Heart right ventricle (tissue), 16 donors: ENCODE data around the gene IRS2. TPM values are rescaled to one million over a fixed set of nuclear protein-coding genes. Genes with fewer than 3 reads are reported as not detected.

Experiments used
- ATAC-seq, 8 donors: fragments of 200-7000 bp; cut with Tn5 transposase; one replicate each; pipeline ENCODE4 v1.9.1; 2020; ENCODE audit warnings: mild to moderate bottlenecking in 8 of 8, moderate library complexity in 8 of 8, moderate number of reproducible peaks in 1 of 8
- DNase-seq, 2 donors: peaks; one replicate each; pipeline ENCODE4 v3.0.0-alpha.2; 2020
- H3K27ac ChIP-seq, 10 donors: fragments of 200-600 bp; sonication (generic) in 2 of 10; one replicate each; pipeline versions ENCODE4 v1.5.0 to v1.8.0; 2020 to 2022; ENCODE audit warnings: mild to moderate bottlenecking in 3 of 10
- H3K27me3 ChIP-seq, 7 donors: fragments of 200-600 bp; one replicate each; pipeline ENCODE4 v1.8.0; 2021 to 2022; ENCODE audit warnings: mild to moderate bottlenecking in 2 of 7
- H3K36me3 ChIP-seq, 9 donors: fragments of 200-600 bp; sonication (generic) in 1 of 9; one replicate each; pipeline versions ENCODE4 v1.5.0 to v1.8.0; 2020 to 2022; ENCODE audit warnings: mild to moderate bottlenecking in 2 of 9
- H3K4me1 ChIP-seq, 9 donors: fragments of 200-600 bp; sonication (generic) in 1 of 9; one replicate each; pipeline versions ENCODE4 v1.5.0 to v1.8.0; 2020 to 2022; ENCODE audit warnings: mild to moderate bottlenecking in 4 of 9
- H3K4me3 ChIP-seq, 10 donors: fragments of 200-600 bp; sonication (generic) in 2 of 10; one replicate each; pipeline versions ENCODE4 v1.5.0 to v1.8.0; 2020 to 2022; ENCODE audit warnings: mild to moderate bottlenecking in 7 of 10, moderate library complexity in 2 of 10
- H3K9me3 ChIP-seq, 11 donors: fragments of 200-600 bp in 10 of 11; sonication (generic) in 2 of 11; one replicate each; pipeline versions ENCODE4 v1.5.0 to v1.8.0; 2013 to 2022; ENCODE audit warnings: mild to moderate bottlenecking in 2 of 11, control low read depth in 1 of 11, moderate library complexity in 1 of 11
- WGBS, 2 donors: extraction: QIAGEN DNeasy Blood & Tissue Kit; methylation state at CpG; one replicate each; pipeline ENCODE4 v1.1.7; 2013; ENCODE audit warnings: inconsistent platforms in 1 of 2; 5-methylcytosine and 5-hydroxymethylcytosine counted together
- intact Hi-C, 10 donors: fragments of 100-400 bp; cut with DNase I; formaldehyde crosslinking; loops; one replicate each; pipeline versions ENCODE4 v1.11.1 to v1.14.2; 2022
- polyA plus RNA-seq, 2 donors: library from polyadenylated mRNA; stranded (reverse); fragments of 200-250 nt; gene quantifications; one replicate each; pipeline ENCODE4 v1.2.3, GENCODE V29; 2013
- total RNA-seq, 10 donors: library from RNA; stranded (reverse); fragmentation: NEBNext Ultra II Directional in 3 of 10; extraction: Animal tissue kit (Norgen Biotek cat#: 25700) in 3 of 10; gene quantifications; one replicate each; pipeline versions ENCODE4 v1.2.1 to v1.2.4, GENCODE V29; 2021 to 2023
- TF ChIP-seq, protein P1 (sequence below), 9 donors: fragments of 200-600 bp; sonication (generic) in 2 of 9; IDR thresholded peaks; one replicate each; pipeline versions ENCODE4 v1.5.0 to v1.8.0; 2021 to 2022; ENCODE audit warnings: antibody characterized with exemption in 9 of 9, mild to moderate bottlenecking in 5 of 9, moderate library complexity in 1 of 9
- donor health status: Arrhythmogenic right ventricular cardiomyopathy.
- donor health status: ischemic (EF 13 %, LVEDD 7.1; RV severe dilation, severe dysfunction).
- donor health status: healthy with polysubstance abuse.
- donor health status: DM: no; HTN: yes; CAD: no.
- donor health status: DM: no; HTN: no; CAD: no.
- donor health status: ischemic (EF 25% LVEDD 6.9; RV normal size, moderate dysfunction).
- donor health status: ischemic (EF 25% LVEDD 5.7; RV mildly dilated, moderate dysfunction).
- donor health status: healthy.
- donor health status: DM: yes; HTN: yes; CAD: no.
- donor health status: Ischemic cardiomyopathy.
- donor health status: ischemic (EF 35%, LVEDD 5.7; RV mildly dilated, moderate dysfunction).
- donor health status: nonischemic (EF 11% LVEDD 7.7; RV severe dilation, severe dysfunction).
- donor health status: DM: yes; HTN: yes; CAD: no.
- donor health status: PGD.
- donor health status: ischemic (EF 29% LVEDD 5.4; RV normal size, mild dysfunction).
- donor health status: nonischemic (EF 23%, LVEDD 6.1; RV moderate dilation, normal function).

Gene IRS2
- total and polyA plus RNA-seq, 12 donors = 4.2 to 49.3 (median 13.7) TPM

DNA sequence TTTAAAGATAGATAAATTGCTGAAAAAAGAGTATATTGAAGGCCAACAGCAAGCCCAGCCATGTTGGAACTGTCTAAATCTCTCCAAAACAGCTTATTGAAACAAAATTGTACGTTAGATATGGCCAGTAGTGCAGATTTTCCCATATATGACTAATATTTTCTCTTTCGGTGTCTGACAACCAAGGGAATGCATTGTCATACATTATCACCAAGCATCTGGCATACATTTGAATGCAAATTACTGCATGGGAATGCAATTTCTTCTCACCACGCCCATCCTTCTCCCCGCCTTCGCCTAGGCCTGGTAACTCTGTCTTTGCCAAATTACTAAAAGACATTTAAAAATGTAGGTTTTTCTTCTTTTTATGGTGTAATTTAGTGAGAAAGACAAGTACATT is 32.5 kb upstream of the IRS2 start:
- 81 to 88% methylated on average over 5 of the region's 5 CpGs for WGBS, 2 donors
- TF ChIP-seq, protein P1, sequence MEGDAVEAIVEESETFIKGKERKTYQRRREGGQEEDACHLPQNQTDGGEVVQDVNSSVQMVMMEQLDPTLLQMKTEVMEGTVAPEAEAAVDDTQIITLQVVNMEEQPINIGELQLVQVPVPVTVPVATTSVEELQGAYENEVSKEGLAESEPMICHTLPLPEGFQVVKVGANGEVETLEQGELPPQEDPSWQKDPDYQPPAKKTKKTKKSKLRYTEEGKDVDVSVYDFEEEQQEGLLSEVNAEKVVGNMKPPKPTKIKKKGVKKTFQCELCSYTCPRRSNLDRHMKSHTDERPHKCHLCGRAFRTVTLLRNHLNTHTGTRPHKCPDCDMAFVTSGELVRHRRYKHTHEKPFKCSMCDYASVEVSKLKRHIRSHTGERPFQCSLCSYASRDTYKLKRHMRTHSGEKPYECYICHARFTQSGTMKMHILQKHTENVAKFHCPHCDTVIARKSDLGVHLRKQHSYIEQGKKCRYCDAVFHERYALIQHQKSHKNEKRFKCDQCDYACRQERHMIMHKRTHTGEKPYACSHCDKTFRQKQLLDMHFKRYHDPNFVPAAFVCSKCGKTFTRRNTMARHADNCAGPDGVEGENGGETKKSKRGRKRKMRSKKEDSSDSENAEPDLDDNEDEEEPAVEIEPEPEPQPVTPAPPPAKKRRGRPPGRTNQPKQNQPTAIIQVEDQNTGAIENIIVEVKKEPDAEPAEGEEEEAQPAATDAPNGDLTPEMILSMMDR (IDR thresholded peaks at IDR 0.05) = no peak
- H3K4me3 ChIP-seq = no peak overlapping the region
- H3K27ac ChIP-seq = no peak overlapping the region
- peaks cover 0 to 5% (median 0%) of the 10 kb centered on the region in 11 donors for H3K9me3 ChIP-seq
- H3K36me3 ChIP-seq = no peaks in the 10 kb centered on the region
- intact Hi-C loops = no loop called here
- H3K27me3 ChIP-seq = peaks cover 0 to 14% (median 0%) of the 10 kb centered on the region in 7 donors
- ATAC-seq (no peak), DNase-seq (no peak)
- H3K4me1 ChIP-seq = no peaks in the 10 kb centered on the region

DNA sequence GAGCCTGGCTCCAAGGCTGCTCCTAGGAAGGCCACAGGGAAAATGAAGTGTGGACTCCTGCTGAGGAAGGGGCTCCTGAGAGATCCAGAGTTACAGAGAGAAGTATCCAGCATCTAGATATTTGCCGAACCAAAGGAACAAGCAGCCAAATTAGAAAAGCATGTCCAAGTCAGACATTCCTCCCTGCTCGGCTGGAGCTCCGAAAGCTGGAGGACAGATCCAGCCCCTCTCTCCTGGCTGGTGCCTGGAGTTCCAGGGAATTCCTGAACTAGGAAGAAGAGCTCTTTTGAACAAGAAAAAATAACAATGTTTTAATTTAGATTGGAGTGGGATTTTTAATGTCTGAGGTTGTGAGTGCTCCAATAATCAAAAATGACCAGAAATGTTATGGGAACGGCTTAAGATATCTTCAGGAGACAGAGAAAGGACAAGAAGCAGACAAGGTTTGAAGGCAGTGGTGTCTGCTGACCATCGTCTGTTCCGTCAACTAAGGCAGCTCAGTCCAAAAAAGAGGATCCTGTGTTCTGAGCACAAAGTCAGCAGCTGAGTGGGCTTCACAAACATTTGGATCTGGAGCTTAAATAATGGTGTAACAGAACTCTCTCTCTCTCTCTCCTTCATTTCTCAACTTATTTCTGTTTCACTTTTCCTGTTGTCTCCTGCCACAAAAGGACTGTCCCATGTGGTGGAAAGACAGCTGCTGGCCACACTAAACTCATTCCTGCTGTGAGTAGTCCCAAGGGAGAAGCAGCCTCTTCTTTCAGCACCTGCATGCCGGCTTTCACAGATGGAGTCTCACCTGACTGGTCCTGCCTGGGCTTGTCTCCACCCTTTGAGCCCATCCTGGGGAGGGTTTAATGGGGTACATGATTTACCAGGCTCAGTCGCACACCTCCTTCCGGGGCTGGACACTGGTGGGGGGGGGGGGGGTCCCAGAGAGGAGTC is 31.5 kb upstream of the IRS2 start:
- 62 to 64% methylated on average over 9 of the region's 9 CpGs for WGBS, 2 donors

DNA sequence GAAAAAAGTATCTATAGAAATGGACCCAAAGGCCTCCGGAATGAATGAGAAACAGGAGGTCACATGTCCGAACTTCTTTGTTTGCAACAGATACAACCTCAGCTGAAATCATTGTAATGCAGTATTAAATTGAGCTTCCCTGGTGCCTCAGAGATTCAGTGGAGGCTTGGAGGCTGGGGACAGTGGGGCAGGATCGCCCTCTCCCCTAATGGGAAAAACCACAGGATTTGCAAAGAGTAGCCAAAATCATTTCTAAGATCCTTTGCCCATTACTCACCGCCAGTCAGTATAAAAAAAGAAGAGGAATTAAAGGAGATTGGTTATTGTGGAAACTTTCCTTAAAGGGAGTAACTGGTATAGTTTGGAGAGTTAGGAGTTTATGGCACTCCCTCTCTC is 30.4 kb upstream of the IRS2 start:
- Histone ChIP-seq H3K27me3 (peaks cover 0 to 14% (median 3%) of the 10 kb centered on the region in 7 donors), H3K9me3 (no peaks in the 10 kb centered on the region), H3K4me1 (no peaks in the 10 kb centered on the region), H3K36me3 (no peaks in the 10 kb centered on the region), H3K4me3 (no peak overlapping the region), H3K27ac (no peak overlapping the region)
- DNase-seq (no peak), ATAC-seq (no peak)
- 87 to 90% methylated on average over 4 of the region's 4 CpGs for WGBS, 2 donors
- TF ChIP-seq, protein P1 (IDR thresholded peaks at IDR 0.05) = no peak
- intact Hi-C loops = no loop called here

More for the DNA sequence above, 31.5 kb upstream of the IRS2 start:
- intact Hi-C loops = no loop called here
- Histone ChIP-seq H3K27me3 (peaks cover 0 to 14% (median 0%) of the 10 kb centered on the region in 7 donors), H3K9me3 (no peaks in the 10 kb centered on the region), H3K27ac (no peak overlapping the region), H3K4me3 (no peak overlapping the region), H3K36me3 (no peaks in the 10 kb centered on the region), H3K4me1 (no peaks in the 10 kb centered on the region)
- ATAC-seq = no peak
- no peak for DNase-seq
- TF ChIP-seq, protein P1 (IDR thresholded peaks at IDR 0.05) = no peak

DNA sequence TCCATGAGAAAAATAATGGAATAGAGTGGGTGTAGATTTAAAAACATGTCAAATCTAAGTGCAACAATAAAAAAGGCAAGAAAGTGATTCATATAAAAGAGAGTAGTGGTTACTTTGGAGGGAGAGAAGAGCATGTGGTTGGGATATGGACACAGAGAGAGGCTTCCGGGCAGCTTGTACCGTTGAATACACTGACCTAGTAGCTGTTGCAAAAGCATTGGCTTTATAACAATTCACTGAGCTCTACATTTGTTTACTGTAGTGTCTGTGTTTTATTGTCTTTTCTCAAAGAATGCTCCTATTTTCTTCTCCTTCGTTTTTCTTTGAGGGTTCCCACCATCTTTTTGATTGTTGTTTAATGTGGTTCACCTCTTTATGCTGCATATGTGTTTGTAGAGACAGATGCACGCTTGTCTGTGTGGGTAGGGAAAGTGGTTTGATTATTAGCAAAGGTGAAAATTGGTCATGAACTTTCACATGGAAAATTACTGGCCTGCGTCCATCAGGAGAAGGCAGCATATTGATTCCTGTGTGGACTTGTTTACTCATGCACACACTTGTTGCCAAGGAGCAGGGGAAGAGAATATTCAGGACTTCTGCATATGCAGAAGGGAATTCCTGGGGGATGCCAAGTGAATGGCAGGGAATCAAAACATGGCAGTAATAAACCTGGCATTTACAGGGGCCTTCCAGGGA is 29.9 kb upstream of the IRS2 start:
- intact Hi-C loops = no loop called here
- peaks cover 0 to 14% (median 5%) of the 10 kb centered on the region in 7 donors for H3K27me3 ChIP-seq
- no peak for ATAC-seq
- no peaks in the 10 kb centered on the region for H3K36me3 ChIP-seq
- H3K9me3 ChIP-seq = no peaks in the 10 kb centered on the region
- H3K4me1 ChIP-seq = no peaks in the 10 kb centered on the region
- 79 to 85% methylated on average over 5 of the region's 5 CpGs for WGBS, 2 donors
- H3K4me3 ChIP-seq = no peak overlapping the region
- TF ChIP-seq, protein P1 (IDR thresholded peaks at IDR 0.05) = no peak
- DNase-seq = no peak
- H3K27ac ChIP-seq = no peak overlapping the region
